CD4-positive, alpha-beta T cell treated with Interleukin-6 at 100 ng/mL for 8 hours (primary cell): ENCODE results near the gene NOM1.
"Not testable (repeated sequence)": the region's sequence is repeated elsewhere in the genome, so short reads cannot be mapped to it uniquely, and the experiment has no call there.

Experiments
- DNase-seq: peaks from one replicate; pipeline ENCODE4 v3.0.0-alpha.2; 2020; ENCODE audit warnings: mixed read lengths, low spot score

NOM1 gene

GRCh38 chr7:156940421-156941122, 8.9 kb upstream of the NOM1 start:
- DNase-seq: no peak

DNA sequence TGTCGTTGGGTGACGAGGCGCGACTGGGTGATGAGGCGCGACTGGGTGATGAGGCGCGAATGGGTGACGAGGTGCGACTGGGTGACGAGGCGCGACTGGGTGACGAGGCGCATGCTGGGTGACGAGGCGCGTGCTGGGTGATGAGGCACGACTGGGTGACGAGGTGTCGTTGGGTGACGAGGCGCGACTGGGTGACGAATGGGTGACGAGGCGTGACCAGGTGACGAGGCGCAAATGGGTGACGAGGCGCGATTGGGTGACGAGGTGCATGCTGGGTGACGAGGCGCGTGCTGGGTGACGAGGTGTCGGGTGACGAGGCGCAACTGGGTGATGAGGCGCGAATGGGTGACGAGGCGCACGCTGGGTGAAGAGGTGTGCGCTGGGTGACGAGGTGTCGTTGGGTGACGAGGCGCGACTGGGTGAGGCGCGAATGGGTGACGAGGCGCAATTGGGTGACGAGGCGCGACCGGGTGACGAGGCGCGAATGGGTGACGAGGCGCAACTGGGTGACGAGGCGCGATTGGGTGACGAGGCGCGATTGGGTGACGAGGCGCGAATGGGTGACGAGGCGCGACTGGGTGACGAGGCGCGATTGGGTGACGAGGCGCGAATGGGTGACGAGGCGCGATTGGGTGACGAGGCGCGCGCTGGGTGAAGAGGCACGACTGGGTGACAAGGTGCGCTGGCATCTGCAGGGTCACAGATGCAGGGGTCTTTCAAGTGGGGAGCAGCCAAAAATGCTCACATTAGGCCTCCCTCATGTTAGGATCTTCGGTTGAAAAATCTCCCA, 7.9 kb upstream of the NOM1 start:
- DNase-seq: no peak

DNA sequence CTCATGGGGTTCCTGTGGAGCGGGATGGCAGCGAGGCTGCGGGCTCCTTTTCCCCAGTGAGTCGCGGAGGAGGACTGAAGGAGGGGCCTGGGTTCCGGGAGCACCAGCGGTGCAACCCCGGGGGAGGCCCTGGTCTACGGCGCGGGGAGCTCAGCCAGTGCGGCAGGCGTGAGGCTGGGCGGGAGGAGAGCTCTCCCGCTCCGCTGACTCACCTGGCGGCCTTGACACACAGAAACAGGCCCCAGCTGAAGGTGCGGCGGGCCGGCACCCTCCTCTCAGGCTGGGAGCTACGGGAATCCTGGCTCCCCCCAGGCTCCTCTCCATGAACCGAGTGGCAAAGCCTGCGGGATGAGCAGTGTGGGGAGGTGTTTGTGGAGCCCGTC, 6.8 kb upstream of the NOM1 start:
- DNase-seq: no peak

GRCh38 chr7:156943091-156944041, 6.1 kb upstream of the NOM1 start:
- DNase-seq: no peak

- no peak for DNase-seq
Measured at GRCh38 chr7:156944876-156945275, 4.6 kb upstream of the NOM1 start.

DNA sequence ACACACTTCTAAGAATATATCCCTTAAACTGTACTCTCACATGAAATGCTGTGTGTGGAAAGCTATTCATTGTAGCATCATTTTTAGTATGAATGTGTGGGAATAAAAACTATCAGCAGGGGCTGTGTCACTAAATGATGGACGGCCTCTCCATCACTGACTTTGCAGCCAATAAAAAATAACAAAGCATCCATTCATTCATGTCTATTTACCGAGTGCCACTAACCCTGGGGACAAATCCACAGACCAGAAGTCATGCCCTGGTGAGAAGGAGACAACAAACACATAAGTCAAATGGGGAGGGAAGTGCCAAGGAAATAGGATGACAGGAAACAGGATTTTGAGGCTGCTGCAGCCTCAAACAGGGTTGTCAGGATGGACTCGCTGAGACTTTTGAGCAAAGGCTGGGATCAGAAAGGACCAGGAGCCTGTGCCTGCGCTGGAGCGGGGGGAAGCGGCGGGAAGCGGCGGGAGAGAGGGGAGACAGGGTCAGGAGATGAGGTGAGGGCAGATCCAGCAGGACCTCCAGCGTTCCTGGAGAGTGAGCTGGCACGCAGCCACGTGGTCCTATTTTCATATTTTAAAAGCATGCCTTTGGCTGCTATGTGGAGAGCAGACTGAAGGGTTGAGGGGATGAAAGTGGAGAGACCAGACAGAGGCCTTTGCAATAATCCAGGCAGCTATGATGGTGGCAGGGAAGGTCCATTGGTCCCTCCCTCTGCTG, 2.2 kb upstream of the NOM1 start:
- no peak for DNase-seq

GRCh38 chr7:156948361-156948760, 1.2 kb upstream of the NOM1 start:
- no peak for DNase-seq

GRCh38 chr7:156950381-156950858, 908 bp downstream of the NOM1 start:
- no peak for DNase-seq

DNA sequence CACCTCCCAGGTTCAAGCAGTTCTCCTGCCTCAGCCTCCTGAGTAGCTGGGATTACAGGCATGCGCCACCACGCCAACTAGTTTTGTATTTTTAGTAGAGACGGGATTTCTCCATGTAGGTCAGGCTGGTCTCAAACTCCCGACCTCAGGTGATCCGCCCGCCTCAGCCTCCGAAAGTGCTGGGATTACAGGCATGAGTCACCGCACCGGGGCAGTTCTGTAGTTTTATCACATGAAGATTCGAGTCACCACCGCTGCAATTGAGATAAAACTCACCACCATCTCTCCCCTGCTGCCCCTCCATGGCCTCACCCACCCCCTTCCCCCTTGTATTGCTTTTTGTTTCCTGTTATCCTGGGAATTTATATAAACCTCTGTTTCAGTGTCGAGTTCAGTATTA, 3.7 kb downstream of the NOM1 start:
- DNase-seq: not testable (repeated sequence)

DNA sequence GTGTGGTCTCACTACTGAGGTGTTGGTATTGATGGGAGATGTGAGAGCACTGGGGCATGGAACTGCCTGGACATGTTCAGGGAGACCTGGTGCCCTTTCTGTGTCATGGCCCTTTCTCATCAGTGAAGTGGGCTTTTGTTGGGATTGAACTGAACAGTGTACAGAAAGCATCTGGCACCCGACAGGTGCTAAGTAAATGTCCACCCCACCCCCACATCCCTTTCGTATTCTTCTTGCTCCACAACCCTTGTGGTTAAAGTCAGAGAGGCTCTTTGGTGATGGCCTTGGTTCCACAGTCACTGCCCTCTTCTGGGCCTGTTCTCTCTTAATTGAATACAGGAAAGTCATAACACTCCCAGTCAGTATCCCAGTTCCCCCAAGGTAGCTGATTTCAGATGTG, 5.4 kb downstream of the NOM1 start:
- DNase-seq: no peak

DNA sequence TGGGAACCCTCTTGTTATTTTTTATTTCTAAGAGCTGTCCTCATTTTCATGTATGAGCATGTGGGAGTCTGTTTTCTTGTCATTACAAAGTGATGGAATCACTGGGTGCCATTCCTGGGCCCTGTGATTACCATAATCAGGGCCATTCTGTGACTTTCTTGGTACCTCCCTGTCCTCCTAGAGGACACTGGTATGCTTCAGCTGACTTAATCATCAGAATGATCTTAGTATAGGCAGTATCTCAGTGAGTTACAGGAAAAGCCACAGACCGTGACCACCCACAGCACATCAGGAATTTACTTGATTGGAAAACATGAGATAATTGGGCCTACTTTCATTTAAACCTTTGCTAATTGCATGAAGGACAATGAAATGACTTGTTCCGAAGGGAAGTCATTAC, 7.2 kb downstream of the NOM1 start:
- no peak for DNase-seq

- DNase-seq: no peak
Measured at GRCh38 chr7:156962145-156962544, 12.6 kb downstream of the NOM1 start.

- no peak for DNase-seq
Measured at GRCh38 chr7:156962897-156963296, 13.4 kb downstream of the NOM1 start.

DNA sequence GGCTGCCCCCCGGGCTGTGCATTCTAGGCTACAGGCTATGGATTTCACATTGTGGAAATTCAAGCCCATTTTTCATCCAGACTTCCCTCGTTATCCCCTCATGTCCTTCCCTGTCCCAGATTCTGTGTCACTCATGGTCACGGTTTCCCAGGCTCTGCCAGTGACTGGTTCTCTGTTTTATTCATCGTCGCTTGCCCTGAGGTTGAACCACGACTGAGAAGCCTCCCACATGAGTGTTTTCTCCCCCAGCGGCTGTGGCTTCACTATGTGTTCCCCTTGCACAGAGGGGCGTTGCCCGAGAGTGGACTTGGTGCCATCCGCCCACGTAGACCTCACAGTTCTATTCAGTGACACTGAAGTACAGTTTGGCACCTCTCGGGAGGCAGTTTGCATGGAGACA, 14.0 kb downstream of the NOM1 start:
- no peak for DNase-seq

DNA sequence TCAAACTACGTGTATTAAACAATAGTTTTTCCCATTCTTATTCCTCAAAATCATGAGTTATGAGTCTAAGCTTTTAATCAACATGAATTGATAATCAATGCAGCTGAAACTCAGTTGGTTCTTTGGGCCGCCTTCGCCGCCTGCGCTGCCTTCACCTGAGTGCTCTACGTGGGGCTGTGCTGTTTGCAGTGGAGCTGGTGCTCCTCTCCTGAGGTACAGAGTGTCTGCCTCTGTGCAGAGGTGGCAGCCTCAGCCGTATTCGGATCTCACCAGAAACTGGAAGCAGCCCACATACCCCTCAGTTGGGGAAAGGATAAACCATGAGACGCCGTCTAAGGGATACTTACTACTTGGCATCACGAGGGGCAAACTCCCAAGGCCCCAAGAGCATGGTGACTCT, 15.5 kb downstream of the NOM1 start:
- DNase-seq: no peak

DNA sequence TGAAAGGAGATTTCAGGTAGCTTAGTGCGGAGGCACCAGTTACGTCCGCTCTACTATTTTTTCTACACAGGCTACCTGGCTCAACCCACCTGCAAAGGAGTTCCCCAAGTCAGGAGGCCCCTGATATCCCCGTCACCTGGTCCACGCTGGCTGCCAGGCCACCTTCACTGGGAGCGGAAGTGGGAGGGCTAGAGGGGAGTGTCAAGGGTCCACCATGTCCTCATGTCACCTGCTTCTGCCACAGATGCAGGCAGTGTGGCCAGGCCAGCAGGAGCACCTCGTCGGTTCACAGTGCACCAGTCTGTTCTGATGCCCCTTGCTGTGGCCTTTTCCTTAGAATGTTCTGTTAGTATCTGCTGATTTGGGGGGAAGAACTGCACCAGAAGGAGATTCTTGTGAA, 16.9 kb downstream of the NOM1 start:
- no peak for DNase-seq

GRCh38 chr7:156968183-156968582, 18.7 kb downstream of the NOM1 start:
- no peak for DNase-seq

- no peak for DNase-seq
Measured at GRCh38 chr7:156969972-156970420, 20.5 kb downstream of the NOM1 start.

GRCh38 chr7:156975620-156976019, 26.1 kb downstream of the NOM1 start:
- DNase-seq: no peak

DNA sequence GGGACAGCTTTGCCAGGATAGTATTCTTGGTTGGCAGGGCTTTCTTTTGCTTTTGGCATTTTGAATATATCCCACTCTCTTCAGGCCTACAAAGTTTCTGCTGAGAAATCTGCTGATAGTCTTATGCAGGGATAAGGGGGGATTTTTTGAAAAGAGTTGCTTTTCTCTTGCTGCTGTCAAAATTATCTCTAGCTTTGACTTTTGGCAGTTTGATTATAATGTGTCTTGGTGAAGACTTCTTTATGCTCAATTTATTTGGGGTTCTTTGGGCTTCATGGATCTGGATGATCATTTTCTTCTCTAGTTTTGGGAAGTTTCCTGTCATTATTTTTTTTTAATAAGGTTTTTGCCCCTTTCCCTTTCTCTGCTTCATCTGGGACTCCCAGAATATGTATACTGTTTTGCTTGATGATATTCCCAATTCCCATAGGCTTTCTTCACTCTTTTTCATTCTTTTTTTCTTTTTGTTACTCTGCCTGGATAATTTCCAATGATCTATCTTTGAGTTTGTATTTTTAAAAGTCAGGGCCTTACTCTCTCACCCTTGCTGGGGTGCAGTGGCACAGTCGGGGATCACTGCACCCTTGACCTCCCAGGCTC, 29.6 kb downstream of the NOM1 start:
- no peak for DNase-seq

DNA sequence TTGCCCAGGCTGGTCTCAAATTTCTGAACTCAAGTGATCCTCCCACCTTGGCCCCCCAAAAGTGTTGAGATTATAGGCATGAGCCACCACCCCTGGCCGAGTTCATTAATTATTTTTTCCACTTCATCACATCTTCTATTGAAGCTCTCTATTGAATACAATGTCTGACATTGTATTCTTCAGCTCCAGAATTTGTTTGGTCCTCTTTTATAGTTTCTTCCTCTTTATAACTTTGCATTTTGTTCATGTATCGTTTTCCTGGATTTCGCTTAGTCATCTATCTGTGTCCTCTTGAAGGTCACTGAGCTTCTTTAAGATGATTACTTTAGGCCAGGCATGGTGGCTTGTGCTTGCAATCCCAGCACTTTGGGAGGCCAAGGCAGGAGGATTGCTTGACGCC, 30.2 kb downstream of the NOM1 start:
- no peak for DNase-seq
